HG03571 (cell line): ENCODE data around the gene SEMA5B.

Source experiments
- ATAC-seq: cut with Tn5 transposase; IDR thresholded peaks from one replicate; pipeline ENCODE4 v1.9.1; 2021; ENCODE audit not compliant: unreplicated experiment

The SEMA5B gene

DNA sequence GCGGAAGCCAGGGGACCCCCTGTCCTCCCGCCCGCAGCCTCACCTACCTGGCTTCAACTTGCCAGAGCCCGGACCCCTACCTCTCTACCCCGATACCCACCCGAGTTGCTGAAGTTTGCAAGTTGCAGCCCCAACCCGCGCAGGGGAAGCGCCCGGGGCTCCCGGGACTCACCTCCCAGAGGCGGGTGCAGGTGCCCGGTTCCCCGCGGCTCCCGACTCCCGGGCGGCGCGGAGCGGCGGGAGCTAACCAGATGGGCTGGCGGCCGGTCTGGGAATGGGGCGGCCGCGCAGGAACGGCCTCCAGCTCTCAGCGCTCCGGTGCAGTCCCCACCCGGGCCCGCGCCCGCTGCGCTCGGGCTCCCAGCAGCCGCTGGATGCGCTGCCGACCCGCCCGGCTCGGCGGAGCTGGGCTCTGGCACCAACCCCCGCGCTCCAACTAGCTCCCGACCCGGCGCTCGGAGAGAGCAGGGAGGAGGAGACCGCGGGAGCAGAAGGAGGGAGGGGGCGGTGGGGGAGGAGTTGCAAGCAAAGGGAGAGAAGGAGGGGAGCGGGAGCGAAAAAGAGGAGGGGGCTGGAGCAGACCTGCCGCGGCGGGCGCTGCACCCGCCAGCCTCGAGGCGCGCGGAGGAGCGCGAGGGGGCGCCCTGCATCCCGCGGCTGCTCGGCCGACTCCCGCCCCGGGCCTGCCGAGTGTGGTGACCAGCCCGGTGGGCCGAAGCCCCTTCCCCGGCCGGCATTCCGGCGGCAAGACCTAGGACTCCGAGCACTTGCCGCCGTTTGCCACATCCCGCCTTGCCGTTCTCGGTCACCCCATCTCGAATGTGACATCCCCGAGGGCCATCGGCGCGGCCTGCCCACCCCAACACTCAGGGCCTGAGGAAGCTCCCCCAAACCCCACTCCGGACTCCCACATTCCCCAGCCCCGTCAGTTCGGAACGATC is at the start of gene SEMA5B:
SEMA5B (minus strand) TSS at position 472 of the 941 bp plus-strand sequence. CDS start 66,500 bp downstream, outside the sequence.
- ATAC-seq: no peak

- no peak for ATAC-seq
These were observed 49.2 kb upstream of the SEMA5B start for GRCh38 chr3:123076496-123077418.

DNA sequence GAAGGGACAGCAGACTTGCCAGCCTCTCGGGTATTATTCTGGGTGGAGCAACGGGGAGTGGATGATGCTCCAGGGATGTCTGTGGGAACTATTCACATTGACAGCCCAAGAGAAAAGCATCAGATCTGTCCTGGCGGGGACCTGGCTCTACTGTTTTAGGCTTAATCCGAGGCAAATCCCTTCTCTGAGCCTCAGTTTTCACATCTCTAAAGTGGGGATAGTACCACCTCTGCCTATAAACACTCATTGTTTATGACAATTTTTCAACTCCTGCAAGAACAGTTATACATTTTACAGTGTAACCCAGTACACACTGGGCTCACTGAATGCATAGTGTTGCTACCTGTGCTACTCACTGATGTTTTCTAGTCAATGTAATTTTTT is 48.5 kb upstream of the SEMA5B start:
- no peak for ATAC-seq

DNA sequence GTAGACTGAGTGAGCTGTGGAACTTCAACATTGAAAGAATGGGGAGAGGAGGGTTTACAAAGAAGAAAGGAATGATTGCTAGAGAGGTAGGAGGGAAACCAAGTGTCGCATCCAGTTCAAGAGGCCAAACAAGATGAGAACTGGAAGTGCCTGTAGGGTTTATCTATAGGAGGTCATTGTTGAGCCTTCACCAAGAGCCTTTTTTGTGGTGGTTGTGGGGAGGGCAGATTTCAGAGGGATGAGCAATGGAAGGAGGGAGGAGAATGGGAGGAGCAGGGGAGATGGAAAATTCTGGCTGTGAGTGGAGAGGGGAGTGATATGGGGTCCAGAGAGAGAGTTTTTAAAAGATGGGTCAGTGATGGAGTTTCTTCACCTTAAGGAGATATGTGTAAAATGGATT is 47.8 kb upstream of the SEMA5B start:
- no peak for ATAC-seq

GRCh38 chr3:123072564-123072963 is 45.0 kb upstream of the SEMA5B start:
- ATAC-seq: no peak

DNA sequence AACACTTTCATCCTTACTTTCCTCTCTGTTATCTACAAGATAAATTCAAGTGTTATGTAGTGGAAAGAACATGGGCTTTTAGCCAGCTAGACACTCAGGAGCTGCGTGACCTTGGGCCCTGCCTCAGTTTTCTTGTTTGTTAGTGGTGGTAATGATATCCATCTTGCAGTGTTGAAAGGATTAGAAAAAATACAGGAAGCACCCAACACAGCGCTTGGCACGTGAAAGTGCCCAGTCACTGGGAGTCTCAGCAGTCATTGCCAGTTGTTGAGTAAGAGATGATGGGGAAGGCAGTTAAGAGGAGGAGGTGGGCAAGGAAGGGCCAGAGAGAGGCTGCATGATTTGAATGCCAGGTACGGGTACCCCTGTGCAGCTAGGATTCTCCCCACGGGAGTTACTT is 44.6 kb upstream of the SEMA5B start:
- ATAC-seq: no peak

GRCh38 chr3:123071581-123071980 is 44.0 kb upstream of the SEMA5B start:
- no peak for ATAC-seq

GRCh38 chr3:123071146-123071545 is 43.6 kb upstream of the SEMA5B start:
- ATAC-seq: no peak

GRCh38 chr3:123070510-123070909 is 42.9 kb upstream of the SEMA5B start:
- no peak for ATAC-seq

- ATAC-seq: no peak
These were observed 41.2 kb upstream of the SEMA5B start for GRCh38 chr3:123068601-123069381.

- no peak for ATAC-seq
These were observed 40.4 kb upstream of the SEMA5B start for GRCh38 chr3:123067689-123068600.

GRCh38 chr3:123066896-123067688 is 39.5 kb upstream of the SEMA5B start, which contains the start of gene PDIA5:
TSS of gene PDIA5 (plus strand) at chr3:123067025. CDS start at chr3:123067165, 140 bp downstream.
- peak; percentile 86 for ATAC-seq

DNA sequence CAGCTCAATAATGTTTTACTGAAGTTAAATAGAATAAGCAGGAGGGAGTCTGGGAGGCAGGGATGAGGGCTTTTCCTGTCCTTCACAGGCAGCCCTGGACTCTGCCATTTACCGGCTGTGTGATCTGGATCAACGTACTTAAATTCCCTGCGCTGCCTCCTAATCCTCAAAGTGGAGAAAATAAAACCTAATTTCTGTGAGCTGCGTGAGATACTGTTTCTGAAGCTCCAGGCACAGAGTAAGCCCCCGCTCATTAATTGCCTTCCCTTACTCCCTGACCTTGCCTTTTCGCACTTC is 39.0 kb upstream of the SEMA5B start:
- no peak for ATAC-seq

DNA sequence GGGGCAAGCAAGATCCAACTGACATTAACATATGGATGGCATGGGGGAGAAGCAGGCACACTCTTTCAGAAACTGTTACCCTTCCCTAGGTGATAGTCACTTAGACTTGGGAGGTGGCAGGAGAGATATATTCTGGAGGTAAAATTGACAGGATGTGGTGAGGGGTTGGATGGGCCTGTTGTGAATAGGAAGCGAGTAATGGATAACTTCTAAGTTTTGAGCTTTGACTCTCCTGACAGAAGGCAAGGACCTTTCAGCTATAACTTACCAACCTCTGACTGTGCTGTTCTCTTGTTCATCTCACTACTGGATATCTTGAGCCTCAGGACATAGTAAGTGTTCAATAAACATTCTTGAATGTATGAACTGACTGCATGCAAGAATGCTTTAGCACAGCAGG is 37.4 kb upstream of the SEMA5B start:
- ATAC-seq: no peak

DNA sequence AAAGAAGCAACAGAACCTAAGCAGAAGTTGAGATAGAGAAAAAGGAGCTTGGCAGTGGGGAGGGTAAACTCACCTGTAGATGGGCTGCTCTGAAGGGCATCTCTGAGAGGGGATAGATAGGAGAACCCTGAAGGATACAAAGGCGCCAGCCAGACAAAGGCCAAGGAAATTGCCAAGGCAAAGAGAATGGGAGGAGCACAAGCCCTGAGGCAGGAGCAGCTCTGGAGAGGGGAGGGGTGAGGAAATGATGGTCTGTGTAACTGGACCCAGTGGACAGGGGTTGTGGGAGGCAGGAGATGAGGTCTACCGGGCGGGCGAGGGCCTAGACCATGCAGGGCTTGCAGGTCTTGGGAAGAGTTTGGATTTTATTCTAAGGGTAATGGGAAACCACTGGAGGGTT is 36.9 kb upstream of the SEMA5B start:
- no peak for ATAC-seq

DNA sequence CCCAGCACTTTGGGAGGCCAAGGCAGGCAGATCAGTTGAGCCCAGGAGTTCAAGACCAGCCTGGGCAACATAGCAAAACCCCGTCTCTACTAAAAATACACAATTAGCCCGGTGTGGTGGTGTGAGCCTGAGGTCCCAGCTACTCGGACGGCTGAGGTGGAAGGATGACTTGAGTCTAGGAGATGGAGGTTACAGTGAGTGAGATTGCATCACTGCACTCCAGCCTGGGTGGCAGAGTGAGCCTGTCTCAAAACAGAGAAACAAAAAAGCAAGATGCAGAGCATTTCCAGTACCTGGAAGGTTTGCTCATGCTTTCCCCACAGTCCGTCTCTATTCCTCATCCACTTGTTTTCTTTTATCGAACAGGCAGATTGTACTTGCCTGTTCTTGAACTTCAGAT is 35.5 kb upstream of the SEMA5B start:
- ATAC-seq: no peak

- no peak for ATAC-seq
These were observed 34.3 kb upstream of the SEMA5B start for GRCh38 chr3:123061856-123062255.

GRCh38 chr3:123060054-123060453 is 32.5 kb upstream of the SEMA5B start:
- no peak for ATAC-seq

DNA sequence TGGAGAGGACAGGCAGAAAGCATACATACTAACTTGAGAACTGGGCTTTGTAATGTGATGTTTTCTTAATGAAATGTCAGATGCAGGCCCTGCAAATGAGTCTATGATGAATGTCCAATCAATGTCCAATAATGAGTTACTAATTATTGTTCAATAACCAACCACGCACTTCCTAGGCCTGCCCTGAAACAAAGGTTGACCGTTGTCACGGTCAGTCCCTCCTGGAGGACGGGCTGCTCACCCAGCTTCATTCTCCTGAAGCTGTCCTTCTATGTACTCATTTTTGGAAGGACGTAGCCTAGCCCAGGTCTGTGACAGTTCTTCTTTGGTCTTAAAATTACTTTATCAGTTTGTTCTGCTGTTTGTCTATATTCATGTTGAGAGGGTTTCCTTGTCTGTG is 30.9 kb upstream of the SEMA5B start:
- ATAC-seq: no peak
